GM12878 (cell line): ENCODE results near the gene C1QTNF12. TPM values are rescaled to one million over a fixed set of nuclear protein-coding genes. Genes with fewer than 3 reads are reported as not detected.

Source experiments
- ESRRA ChIP-seq: IDR thresholded peaks from 2 replicates; pipeline ENCODE4 v1.6.1; 2012; ENCODE audit warnings: mild to moderate bottlenecking, low read length, improper control_type of control experiment
- ETV6 ChIP-seq, 2 experiments: fragments of 450-650 bp in 1 of 2; IDR thresholded peaks in 1 of 2; conservative IDR thresholded peaks in 1 of 2; 2 replicates each; pipeline ENCODE4 v1.6.1; 2014; ENCODE audit warnings: antibody characterized with exemption in 1 of 2, borderline replicate concordance in 1 of 2, low read depth in 1 of 2, mild to moderate bottlenecking in 1 of 2, moderate library complexity in 1 of 2
- KLF5 ChIP-seq: fragments of 450-650 bp; IDR thresholded peaks from 2 replicates; pipeline ENCODE4 v1.6.1; 2014; ENCODE audit warnings: mild to moderate bottlenecking; ENCODE audit not compliant: partially characterized antibody
- MYC ChIP-seq: IDR thresholded peaks from 2 replicates; pipeline ENCODE4 v1.6.1; 2011; ENCODE audit warnings: mild to moderate bottlenecking, low read length, moderate library complexity, inconsistent platforms; ENCODE audit not compliant: insufficient read depth, insufficient replicate concordance, insufficient read length, severe bottlenecking
- RAD51 ChIP-seq: fragments of 450-650 bp; IDR thresholded peaks from 2 replicates; pipeline ENCODE4 v1.6.1; 2016; ENCODE audit warnings: moderate library complexity, mild to moderate bottlenecking, inconsistent platforms
- SMAD5 ChIP-seq: IDR thresholded peaks from 2 replicates; pipeline ENCODE4 v1.6.1; 2016; ENCODE audit warnings: antibody characterized with exemption, low read depth
- STAT3 ChIP-seq: IDR thresholded peaks from 2 replicates; pipeline ENCODE4 v1.6.1; 2011; ENCODE audit warnings: low read depth, low read length, improper control_type of control experiment
- polyA plus RNA-seq, 11 experiments: library from polyadenylated mRNA; depleted of rRNA in 4 of 11; unstranded in 6 of 11; stranded (reverse) in 5 of 11; fragments of >200 nt; fragmentation: Nextera tagmentation in 4 of 11; fragmentation: Illumina TruSeq in 1 of 11; extraction: Ambion mirVana in 4 of 11; extraction: Trizol in 1 of 11; gene quantifications; 1 replicate in 1 of 11; 2 replicates in 10 of 11; pipeline versions ENCODE4 v1.2.1 to v1.2.3, GENCODE V29; 2011 to 2016; ENCODE audit warnings: inconsistent platforms in 2 of 11, missing spikeins in 2 of 11, low read depth in 1 of 11
- total RNA-seq, 4 experiments: library from RNA; depleted of rRNA in 3 of 4; stranded (reverse); fragments of >200 nt in 3 of 4; fragmentation: Illumina TruSeq in 1 of 4; extraction: Trizol in 1 of 4; gene quantifications; 2 replicates each; pipeline versions ENCODE4 v1.2.1 to v1.2.3, GENCODE V29; 2013 to 2021
- TF ChIP-seq, protein P1 (sequence below): fragments of 450-650 bp; formaldehyde crosslinking; IDR thresholded peaks from 2 replicates; pipeline ENCODE4 v1.4.0; 2020; ENCODE audit warnings: mild to moderate bottlenecking, moderate library complexity

Gene C1QTNF12
- total and polyA plus RNA-seq, 10 of the 15 experiments (the other 5 are each of a cell fraction or from before 2014, with no cell fraction given): 0.17 to 1.0 (median 0.31) TPM; not detected in 5

DNA sequence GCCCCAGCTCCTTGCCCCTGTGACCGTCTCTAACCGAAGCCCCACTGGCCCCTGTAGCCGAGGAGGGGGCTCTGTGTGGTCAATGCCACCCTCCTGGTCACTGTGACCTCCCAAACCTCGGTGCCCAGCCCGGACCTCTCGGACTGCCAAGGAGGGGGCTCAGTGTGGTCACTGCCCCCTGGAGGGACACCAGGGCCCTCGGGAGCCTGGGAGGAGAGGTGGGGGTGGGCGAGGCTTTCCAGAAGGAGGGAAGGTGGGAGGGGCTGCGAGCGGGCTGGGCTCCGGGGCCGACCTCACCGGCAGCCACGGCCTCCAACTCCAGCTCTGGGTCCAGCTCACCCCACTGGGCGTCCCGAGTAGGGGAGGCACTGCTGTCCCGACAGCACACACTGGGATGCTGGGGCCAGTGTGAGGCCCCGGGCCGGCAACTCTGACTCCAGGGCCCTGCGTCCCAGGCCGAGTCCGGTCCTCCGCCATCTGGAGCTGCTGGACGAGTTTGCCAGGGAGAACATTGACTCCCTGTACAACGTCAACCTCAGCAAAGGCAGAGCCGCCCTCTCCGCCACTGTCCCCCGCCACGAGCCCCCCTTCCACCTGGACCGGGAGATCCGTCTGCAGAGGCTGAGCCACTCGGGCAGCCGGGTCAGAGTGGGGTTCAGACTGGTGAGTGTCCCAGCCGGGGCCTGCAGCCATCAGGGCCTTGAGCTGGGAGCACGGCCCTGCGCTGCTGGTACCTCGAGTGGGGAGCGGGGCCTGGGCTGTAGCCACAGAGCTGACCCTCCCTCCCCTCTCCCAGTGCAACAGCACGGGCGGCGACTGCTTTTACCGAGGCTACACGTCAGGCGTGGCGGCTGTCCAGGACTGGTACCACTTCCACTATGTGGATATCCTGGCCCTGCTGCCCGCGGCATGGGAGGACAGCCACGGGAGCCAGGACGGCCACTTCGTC is 40.1 kb upstream of the C1QTNF12 start (continued):
- TF ChIP-seq, protein P1, sequence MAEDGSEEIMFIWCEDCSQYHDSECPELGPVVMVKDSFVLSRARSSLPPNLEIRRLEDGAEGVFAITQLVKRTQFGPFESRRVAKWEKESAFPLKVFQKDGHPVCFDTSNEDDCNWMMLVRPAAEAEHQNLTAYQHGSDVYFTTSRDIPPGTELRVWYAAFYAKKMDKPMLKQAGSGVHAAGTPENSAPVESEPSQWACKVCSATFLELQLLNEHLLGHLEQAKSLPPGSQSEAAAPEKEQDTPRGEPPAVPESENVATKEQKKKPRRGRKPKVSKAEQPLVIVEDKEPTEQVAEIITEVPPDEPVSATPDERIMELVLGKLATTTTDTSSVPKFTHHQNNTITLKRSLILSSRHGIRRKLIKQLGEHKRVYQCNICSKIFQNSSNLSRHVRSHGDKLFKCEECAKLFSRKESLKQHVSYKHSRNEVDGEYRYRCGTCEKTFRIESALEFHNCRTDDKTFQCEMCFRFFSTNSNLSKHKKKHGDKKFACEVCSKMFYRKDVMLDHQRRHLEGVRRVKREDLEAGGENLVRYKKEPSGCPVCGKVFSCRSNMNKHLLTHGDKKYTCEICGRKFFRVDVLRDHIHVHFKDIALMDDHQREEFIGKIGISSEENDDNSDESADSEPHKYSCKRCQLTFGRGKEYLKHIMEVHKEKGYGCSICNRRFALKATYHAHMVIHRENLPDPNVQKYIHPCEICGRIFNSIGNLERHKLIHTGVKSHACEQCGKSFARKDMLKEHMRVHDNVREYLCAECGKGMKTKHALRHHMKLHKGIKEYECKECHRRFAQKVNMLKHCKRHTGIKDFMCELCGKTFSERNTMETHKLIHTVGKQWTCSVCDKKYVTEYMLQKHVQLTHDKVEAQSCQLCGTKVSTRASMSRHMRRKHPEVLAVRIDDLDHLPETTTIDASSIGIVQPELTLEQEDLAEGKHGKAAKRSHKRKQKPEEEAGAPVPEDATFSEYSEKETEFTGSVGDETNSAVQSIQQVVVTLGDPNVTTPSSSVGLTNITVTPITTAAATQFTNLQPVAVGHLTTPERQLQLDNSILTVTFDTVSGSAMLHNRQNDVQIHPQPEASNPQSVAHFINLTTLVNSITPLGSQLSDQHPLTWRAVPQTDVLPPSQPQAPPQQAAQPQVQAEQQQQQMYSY (CRISPR knock-in tag): no peak
- no peak for TF ChIP-seq ESRRA
- no peak for TF ChIP-seq RAD51
- no peak for TF ChIP-seq ETV6 (conservative IDR thresholded peaks at IDR 0.05 in 1 of 2, IDR thresholded peaks at IDR 0.05 in 1 of 2; ENCODE audit: borderline replicate concordance in 1 of 2, low read depth in 1 of 2)
- TF ChIP-seq SMAD5: no peak
- no peak for TF ChIP-seq STAT3
- no peak for TF ChIP-seq KLF5
- no peak for TF ChIP-seq MYC
